KMS-11 (cell line): ENCODE measurements around the gene FASTK.

Source experiments
- H2AFZ ChIP-seq: fragments of 200-600 bp; sonication (generic); 2 replicates; pipeline ENCODE4 v1.6.1; 2016; ENCODE audit warnings: antibody characterized with exemption, mixed run types, low read depth
- H3K27ac ChIP-seq: fragments of 200-600 bp; sonication (generic); 2 replicates; pipeline ENCODE4 v1.6.1; 2016; ENCODE audit warnings: mild to moderate bottlenecking, mixed run types
- H3K27me3 ChIP-seq: fragments of 200-600 bp; sonication (generic); 2 replicates; pipeline ENCODE4 v1.6.1; 2017; ENCODE audit warnings: mild to moderate bottlenecking, low read depth, mixed run types, moderate library complexity; ENCODE audit not compliant: insufficient read depth
- H3K36me3 ChIP-seq: fragments of 200-600 bp; sonication (generic); 2 replicates; pipeline ENCODE4 v1.6.1; 2017; ENCODE audit warnings: mild to moderate bottlenecking, mixed run types; ENCODE audit not compliant: insufficient read depth
- H3K4me1 ChIP-seq: fragments of 200-600 bp; sonication (generic); 2 replicates; pipeline ENCODE4 v1.6.1; 2016; ENCODE audit warnings: mild to moderate bottlenecking, low read depth, mixed run types; ENCODE audit not compliant: poor library complexity, severe bottlenecking
- H3K4me2 ChIP-seq: fragments of 200-600 bp; sonication (generic); 2 replicates; pipeline ENCODE4 v1.7.0; 2016; ENCODE audit warnings: mild to moderate bottlenecking, mixed run types
- H3K4me3 ChIP-seq: fragments of 200-600 bp; sonication (generic); IDR thresholded peaks from 2 replicates; pipeline ENCODE4 v1.6.1; 2017; ENCODE audit warnings: low read depth, low read length, mixed read lengths; ENCODE audit not compliant: insufficient read depth
- H3K79me2 ChIP-seq: fragments of 200-600 bp; sonication (generic); 2 replicates; pipeline ENCODE4 v1.6.1; 2016; ENCODE audit warnings: low read depth, mixed run types; ENCODE audit not compliant: insufficient read depth
- H3K9ac ChIP-seq: fragments of 200-600 bp; sonication (generic); 2 replicates; pipeline ENCODE4 v1.6.1; 2016; ENCODE audit warnings: mild to moderate bottlenecking, mixed run types
- H4K20me1 ChIP-seq: fragments of 200-600 bp; sonication (generic); 2 replicates; pipeline ENCODE4 v1.6.1; 2016; ENCODE audit warnings: mild to moderate bottlenecking, mixed run types; ENCODE audit not compliant: insufficient read depth
- CTCF ChIP-seq: fragments of 200-600 bp; sonication (generic); conservative IDR thresholded peaks from 2 replicates; pipeline ENCODE4 v1.6.1; 2017; ENCODE audit warnings: low read depth, mild to moderate bottlenecking, antibody characterized with exemption, low read length, moderate library complexity, mixed read lengths

The FASTK gene

GRCh38 chr7:151089893-151090730, 9.5 kb upstream of the FASTK start:
- H3K27ac ChIP-seq = no peak overlapping the region
- H3K27me3 ChIP-seq = no peaks in the 10 kb centered on the region
- H4K20me1 ChIP-seq = peaks cover 14% of the 10 kb centered on the region
- no peak overlapping the region for H2AFZ ChIP-seq
- H3K4me3 ChIP-seq = no peak overlapping the region
- H3K4me1 ChIP-seq = peaks cover 23% of the 10 kb centered on the region
- no peak overlapping the region for H3K9ac ChIP-seq
- peaks cover 83% of the 10 kb centered on the region for H3K79me2 ChIP-seq
- H3K4me2 ChIP-seq = no peak overlapping the region
- H3K36me3 ChIP-seq = no peaks in the 10 kb centered on the region; the same call in 1 of the 2 replicates
- TF ChIP-seq CTCF = no peak

GRCh38 chr7:151088856-151089699, 8.5 kb upstream of the FASTK start:
- no peak overlapping the region for H3K27ac ChIP-seq
- no peak overlapping the region for H3K9ac ChIP-seq
- no peaks in the 10 kb centered on the region; the same call in 1 of the 2 replicates for H3K36me3 ChIP-seq
- no peak overlapping the region for H3K4me3 ChIP-seq
- H3K4me2 ChIP-seq = peak overlapping the region; percentile 99; the same call in 1 of the 2 replicates
- peaks cover 73% of the 10 kb centered on the region for H3K79me2 ChIP-seq
- peaks cover 14% of the 10 kb centered on the region for H4K20me1 ChIP-seq
- H2AFZ ChIP-seq = no peak overlapping the region
- peaks cover 27% of the 10 kb centered on the region for H3K4me1 ChIP-seq
- H3K27me3 ChIP-seq = no peaks in the 10 kb centered on the region
- TF ChIP-seq CTCF = no peak

- H3K79me2 ChIP-seq = peaks cover 64% of the 10 kb centered on the region
- H3K36me3 ChIP-seq = no peaks in the 10 kb centered on the region; the same call in 1 of the 2 replicates
- peak overlapping the region; percentile 65 for H3K27ac ChIP-seq
- H3K9ac ChIP-seq = peak overlapping the region; percentile 89
- no peak for TF ChIP-seq CTCF
- peaks cover 32% of the 10 kb centered on the region for H3K4me1 ChIP-seq
- peaks cover 6% of the 10 kb centered on the region; the same call in 1 of the 2 replicates for H4K20me1 ChIP-seq
- H2AFZ ChIP-seq = peak overlapping the region; percentile 75
- peak overlapping the region; percentile 39 for H3K4me3 ChIP-seq
- no peaks in the 10 kb centered on the region for H3K27me3 ChIP-seq
- peak overlapping the region; percentile 99 for H3K4me2 ChIP-seq
Observed at GRCh38 chr7:151088019-151088855, 7.6 kb upstream of the FASTK start.
